ENCODE data around the gene TRIM29. TPM values are rescaled to one million over a fixed set of nuclear protein-coding genes. Genes with fewer than 3 reads are reported as not detected.

The TRIM29 gene
- total and polyA plus RNA-seq, 2 donors (not counting 1 experiment from before 2014, with no cell fraction given), result not detected

- no peak for DNase-seq (ENCODE audit: low read depth in 2 of 2)
- Histone ChIP-seq H3K27me3 (ENCODE audit: control insufficient read depth, insufficient read depth, low read length) (peaks cover 2% of the 10 kb centered on the region), H3K4me3 (replicated peaks in 1 of 4; ENCODE audit: control extremely low read depth in 1 of 4, insufficient read depth in 1 of 4, low read depth in 3 of 4, low read length in 4 of 4) (no peak overlapping the region)
Measured at GRCh38 chr11:120065176-120065575, 72.7 kb downstream of the TRIM29 start.

GRCh38 chr11:120064341-120064740 lies 73.6 kb downstream of the TRIM29 start:
- no peaks in the 10 kb centered on the region for H3K36me3 ChIP-seq (ENCODE audit: control insufficient read depth, insufficient read depth, low read length)
- H3K4me3 ChIP-seq (replicated peaks in 1 of 4; ENCODE audit: control extremely low read depth in 1 of 4, insufficient read depth in 1 of 4, low read depth in 3 of 4, low read length in 4 of 4), result no peak overlapping the region
- no peak for TF ChIP-seq EZH2 (IDR thresholded peaks at IDR 0.05; ENCODE audit: low read length, missing control alignments)
- TF ChIP-seq CTCF (conservative IDR thresholded peaks at IDR 0.05 in 1 of 2, IDR thresholded peaks at IDR 0.05 in 1 of 2; ENCODE audit: low read depth in 1 of 2, low read length in 2 of 2), result no peak
- no peaks in the 10 kb centered on the region for H3K9me3 ChIP-seq (ENCODE audit: control insufficient read depth, insufficient read depth, low read depth, low read length)
- peaks cover 2% of the 10 kb centered on the region for H3K27me3 ChIP-seq (ENCODE audit: control insufficient read depth, insufficient read depth, low read length)
- H3K4me2 ChIP-seq (ENCODE audit: extremely low read depth, insufficient read depth, low read length), result no peak overlapping the region
- no peaks in the 10 kb centered on the region for H3K4me1 ChIP-seq (ENCODE audit: control insufficient read depth, extremely low read depth, insufficient read depth, low read length)
- no peak overlapping the region for H3K9ac ChIP-seq (ENCODE audit: insufficient read depth, low read length)
- H2AFZ ChIP-seq (ENCODE audit: low read length), result no peak overlapping the region
- no peaks in the 10 kb centered on the region for H3K79me2 ChIP-seq (ENCODE audit: control insufficient read depth, insufficient read depth, low read length)
- no peak for DNase-seq (ENCODE audit: low read depth in 2 of 2)
- no peak overlapping the region for H3K27ac ChIP-seq (ENCODE audit: insufficient read depth, low read length)
- no peaks in the 10 kb centered on the region for H4K20me1 ChIP-seq (ENCODE audit: control insufficient read depth, extremely low read depth, insufficient read depth, low read length)

More at GRCh38 chr11:120065176-120065575, 72.7 kb downstream of the TRIM29 start:
- no peak for TF ChIP-seq EZH2 (IDR thresholded peaks at IDR 0.05; ENCODE audit: low read length, missing control alignments)
- no peak for TF ChIP-seq CTCF (conservative IDR thresholded peaks at IDR 0.05 in 1 of 2, IDR thresholded peaks at IDR 0.05 in 1 of 2; ENCODE audit: low read depth in 1 of 2, low read length in 2 of 2)
- no peaks in the 10 kb centered on the region for H3K36me3 ChIP-seq (ENCODE audit: control insufficient read depth, insufficient read depth, low read length)
- H3K4me2 ChIP-seq (ENCODE audit: extremely low read depth, insufficient read depth, low read length), result no peak overlapping the region
- no peaks in the 10 kb centered on the region for H3K4me1 ChIP-seq (ENCODE audit: control insufficient read depth, extremely low read depth, insufficient read depth, low read length)
- H3K79me2 ChIP-seq (ENCODE audit: control insufficient read depth, insufficient read depth, low read length), result no peaks in the 10 kb centered on the region
- no peaks in the 10 kb centered on the region for H4K20me1 ChIP-seq (ENCODE audit: control insufficient read depth, extremely low read depth, insufficient read depth, low read length)
- no peak overlapping the region for H3K9ac ChIP-seq (ENCODE audit: insufficient read depth, low read length)
- H2AFZ ChIP-seq (ENCODE audit: low read length), result no peak overlapping the region
- H3K27ac ChIP-seq (ENCODE audit: insufficient read depth, low read length), result no peak overlapping the region
- H3K9me3 ChIP-seq (ENCODE audit: control insufficient read depth, insufficient read depth, low read depth, low read length), result no peaks in the 10 kb centered on the region

GRCh38 chr11:120063686-120064340 lies 74.1 kb downstream of the TRIM29 start:
- H2AFZ ChIP-seq (ENCODE audit: low read length), result no peak overlapping the region
- H3K27ac ChIP-seq (ENCODE audit: insufficient read depth, low read length), result no peak overlapping the region
- H3K79me2 ChIP-seq (ENCODE audit: control insufficient read depth, insufficient read depth, low read length), result no peaks in the 10 kb centered on the region
- no peaks in the 10 kb centered on the region for H3K36me3 ChIP-seq (ENCODE audit: control insufficient read depth, insufficient read depth, low read length)
- H3K4me2 ChIP-seq (ENCODE audit: extremely low read depth, insufficient read depth, low read length), result no peak overlapping the region
- no peaks in the 10 kb centered on the region for H3K9me3 ChIP-seq (ENCODE audit: control insufficient read depth, insufficient read depth, low read depth, low read length)
- no peak overlapping the region for H3K9ac ChIP-seq (ENCODE audit: insufficient read depth, low read length)
- no peaks in the 10 kb centered on the region for H4K20me1 ChIP-seq (ENCODE audit: control insufficient read depth, extremely low read depth, insufficient read depth, low read length)
- DNase-seq (ENCODE audit: low read depth in 2 of 2), result no peak
- H3K4me1 ChIP-seq (ENCODE audit: control insufficient read depth, extremely low read depth, insufficient read depth, low read length), result no peaks in the 10 kb centered on the region
- TF ChIP-seq EZH2 (IDR thresholded peaks at IDR 0.05; ENCODE audit: low read length, missing control alignments) (no peak), CTCF (conservative IDR thresholded peaks at IDR 0.05 in 1 of 2, IDR thresholded peaks at IDR 0.05 in 1 of 2; ENCODE audit: low read depth in 1 of 2, low read length in 2 of 2) (no peak)
- H3K4me3 ChIP-seq (replicated peaks in 1 of 4; ENCODE audit: control extremely low read depth in 1 of 4, insufficient read depth in 1 of 4, low read depth in 3 of 4, low read length in 4 of 4), result no peak overlapping the region
- H3K27me3 ChIP-seq (ENCODE audit: control insufficient read depth, insufficient read depth, low read length), result peaks cover 2% of the 10 kb centered on the region
